NCI-H1092 (cell line): ENCODE measurements around the gene AFG1L.

Experiments used
- DNase-seq: peaks from one replicate; lab custom pipeline; 2025; lab: John Stamatoyannopoulos, UW

AFG1L gene

GRCh38 chr6:108453601-108454185 is 158.8 kb downstream of the AFG1L start:
- DNase-seq, result no peak

GRCh38 chr6:108454356-108454755 is 159.5 kb downstream of the AFG1L start:
- no peak for DNase-seq

- DNase-seq, result no peak
Observed at GRCh38 chr6:108455688-108456087, 160.8 kb downstream of the AFG1L start.

GRCh38 chr6:108463784-108464183 is 168.9 kb downstream of the AFG1L start:
- DNase-seq, result no peak

GRCh38 chr6:108464418-108465097 is 169.7 kb downstream of the AFG1L start:
- DNase-seq, result no peak

- DNase-seq, result no peak
Observed at GRCh38 chr6:108465098-108465495, 170.2 kb downstream of the AFG1L start.

- DNase-seq, result no peak
Observed at GRCh38 chr6:108468346-108468745, 173.5 kb downstream of the AFG1L start.

- no peak for DNase-seq
Observed at GRCh38 chr6:108469316-108469715, 174.5 kb downstream of the AFG1L start.

- DNase-seq, result no peak
Observed at GRCh38 chr6:108473197-108473596, 178.3 kb downstream of the AFG1L start.

- DNase-seq, result peak; percentile 47
Observed at GRCh38 chr6:108476376-108476775, 181.5 kb downstream of the AFG1L start.

GRCh38 chr6:108476847-108477430 is 182.1 kb downstream of the AFG1L start:
- DNase-seq, result peak; percentile 27

GRCh38 chr6:108482559-108482958 is 187.7 kb downstream of the AFG1L start:
- no peak for DNase-seq

GRCh38 chr6:108484016-108484415 is 189.2 kb downstream of the AFG1L start:
- DNase-seq, result no peak

- no peak for DNase-seq
Observed at GRCh38 chr6:108489699-108490098, 194.8 kb downstream of the AFG1L start.

GRCh38 chr6:108492131-108492766 is 197.4 kb downstream of the AFG1L start:
- no peak for DNase-seq

GRCh38 chr6:108494434-108494833 is 199.6 kb downstream of the AFG1L start:
- DNase-seq, result no peak

- DNase-seq, result no peak
Observed at GRCh38 chr6:108497883-108498282, 203.0 kb downstream of the AFG1L start.

GRCh38 chr6:108501559-108501958 is 206.7 kb downstream of the AFG1L start:
- DNase-seq, result no peak

- DNase-seq, result no peak
Observed at GRCh38 chr6:108502832-108503231, 208.0 kb downstream of the AFG1L start.

GRCh38 chr6:108507316-108507715 is 212.5 kb downstream of the AFG1L start:
- no peak for DNase-seq

GRCh38 chr6:108510461-108511319 is 215.8 kb downstream of the AFG1L start:
- DNase-seq, result no peak
